GM12878 (cell line): ENCODE results near the gene TMEM163. TPM values are rescaled to one million over a fixed set of nuclear protein-coding genes. Genes with fewer than 3 reads are reported as not detected.
A peak's percentile ranks its signal among the peaks of the same experiment; 100 is the strongest.

ENCODE experiments used
- BCLAF1 ChIP-seq: fragments of 450-650 bp; IDR thresholded peaks from 2 replicates; pipeline ENCODE4 v1.6.1; 2017; ENCODE audit warnings: antibody characterized with exemption, mild to moderate bottlenecking, moderate library complexity
- CEBPB ChIP-seq, 2 experiments: fragments of 150-350 bp in 1 of 2; IDR thresholded peaks; 2 replicates each; pipeline ENCODE4 v1.6.1; 2012 to 2014; ENCODE audit warnings: low read depth in 2 of 2, low read length in 2 of 2, borderline replicate concordance in 1 of 2, inconsistent platforms in 1 of 2
- CHD4 ChIP-seq: fragments of 200-600 bp; sonication (generic); IDR thresholded peaks from 2 replicates; pipeline ENCODE4 v1.6.1; 2016; ENCODE audit warnings: mild to moderate bottlenecking
- NFIC ChIP-seq: IDR thresholded peaks from 2 replicates; pipeline ENCODE4 v1.6.1; 2012; ENCODE audit warnings: low read depth, mild to moderate bottlenecking, inconsistent platforms, low read length, moderate library complexity
- RELB ChIP-seq: fragments of 450-650 bp; IDR thresholded peaks from 2 replicates; pipeline ENCODE4 v1.6.1; 2017; ENCODE audit warnings: low read depth, mild to moderate bottlenecking, moderate library complexity
- SMC3 ChIP-seq: IDR thresholded peaks from 2 replicates; pipeline ENCODE4 v1.6.1; 2011; ENCODE audit warnings: low read length, improper control_type of control experiment, borderline replicate concordance
- SREBF1 ChIP-seq: IDR thresholded peaks from 2 replicates; pipeline ENCODE4 v1.6.1; 2012; ENCODE audit warnings: mild to moderate bottlenecking, low read length
- SUZ12 ChIP-seq: fragments of 200-600 bp; sonication (generic); IDR thresholded peaks from one replicate; pipeline ENCODE4 v1.6.1; 2018; ENCODE audit warnings: antibody characterized with exemption, mild to moderate bottlenecking; ENCODE audit not compliant: unreplicated experiment
- TBL1XR1 ChIP-seq: IDR thresholded peaks from 2 replicates; pipeline ENCODE4 v1.6.1; 2012; ENCODE audit warnings: low read depth, low read length, improper control_type of control experiment
- TCF12 ChIP-seq: IDR thresholded peaks from 2 replicates; pipeline ENCODE4 v1.6.1; 2011; ENCODE audit warnings: low read depth, mild to moderate bottlenecking, low read length
- ZNF384 ChIP-seq: IDR thresholded peaks from 2 replicates; pipeline ENCODE4 v1.6.1; 2012; ENCODE audit warnings: low read depth, mild to moderate bottlenecking, low read length, improper control_type of control experiment, borderline replicate concordance
- polyA plus RNA-seq, 11 experiments: library from polyadenylated mRNA; depleted of rRNA in 4 of 11; unstranded in 6 of 11; stranded (reverse) in 5 of 11; fragments of >200 nt; fragmentation: Nextera tagmentation in 4 of 11; fragmentation: Illumina TruSeq in 1 of 11; extraction: Ambion mirVana in 4 of 11; extraction: Trizol in 1 of 11; gene quantifications; 1 replicate in 1 of 11; 2 replicates in 10 of 11; pipeline versions ENCODE4 v1.2.1 to v1.2.3, GENCODE V29; 2011 to 2016; ENCODE audit warnings: inconsistent platforms in 2 of 11, missing spikeins in 2 of 11, low read depth in 1 of 11
- total RNA-seq, 4 experiments: library from RNA; depleted of rRNA in 3 of 4; stranded (reverse); fragments of >200 nt in 3 of 4; fragmentation: Illumina TruSeq in 1 of 4; extraction: Trizol in 1 of 4; gene quantifications; 2 replicates each; pipeline versions ENCODE4 v1.2.1 to v1.2.3, GENCODE V29; 2013 to 2021

The TMEM163 gene
- total and polyA plus RNA-seq, 10 of the 15 experiments (the other 5 are each of a cell fraction or from before 2014, with no cell fraction given): 0.05 to 0.11 (median 0.07) TPM; not detected in 4

GRCh38 chr2:134583462-134583861, 135.3 kb downstream of the TMEM163 start (continued):
- TF ChIP-seq SUZ12 (no peak), NFIC (peak; percentile 21; the same call in 1 of the 2 replicates), CHD4 (no peak), TCF12 (0 out of 2 replicates have a peak, but pooled peaks have one; percentile 24), RELB (no peak), SMC3 (no peak), BCLAF1 (no peak), SREBF1 (no peak), ZNF384 (no peak), CEBPB (IDR thresholded peaks at IDR 0.05; ENCODE audit: borderline replicate concordance in 1 of 2, low read depth in 2 of 2, low read length in 2 of 2) (no peak), TBL1XR1 (no peak)
